Measurements from ENCODE around the gene SPNS3.

SPNS3 gene

DNA sequence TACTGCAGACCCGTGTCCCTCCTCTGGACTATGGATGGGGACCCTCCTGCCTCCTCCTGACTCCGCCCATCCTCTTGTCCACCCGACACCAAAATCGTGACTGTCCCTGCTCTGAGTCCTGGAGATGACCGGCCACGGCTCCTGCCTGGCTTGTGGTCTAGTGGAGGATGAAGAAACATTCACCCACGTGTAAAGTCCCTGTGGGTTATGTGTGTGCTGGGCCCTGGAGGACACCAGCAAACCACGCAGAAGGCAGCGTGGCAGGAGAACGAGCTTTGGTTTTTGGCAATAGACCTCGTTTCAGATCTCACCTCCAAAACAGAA, 76.8 kb downstream of the SPNS3 start:
- DNase-seq (ENCODE audit: low read depth), result no peak

DNA sequence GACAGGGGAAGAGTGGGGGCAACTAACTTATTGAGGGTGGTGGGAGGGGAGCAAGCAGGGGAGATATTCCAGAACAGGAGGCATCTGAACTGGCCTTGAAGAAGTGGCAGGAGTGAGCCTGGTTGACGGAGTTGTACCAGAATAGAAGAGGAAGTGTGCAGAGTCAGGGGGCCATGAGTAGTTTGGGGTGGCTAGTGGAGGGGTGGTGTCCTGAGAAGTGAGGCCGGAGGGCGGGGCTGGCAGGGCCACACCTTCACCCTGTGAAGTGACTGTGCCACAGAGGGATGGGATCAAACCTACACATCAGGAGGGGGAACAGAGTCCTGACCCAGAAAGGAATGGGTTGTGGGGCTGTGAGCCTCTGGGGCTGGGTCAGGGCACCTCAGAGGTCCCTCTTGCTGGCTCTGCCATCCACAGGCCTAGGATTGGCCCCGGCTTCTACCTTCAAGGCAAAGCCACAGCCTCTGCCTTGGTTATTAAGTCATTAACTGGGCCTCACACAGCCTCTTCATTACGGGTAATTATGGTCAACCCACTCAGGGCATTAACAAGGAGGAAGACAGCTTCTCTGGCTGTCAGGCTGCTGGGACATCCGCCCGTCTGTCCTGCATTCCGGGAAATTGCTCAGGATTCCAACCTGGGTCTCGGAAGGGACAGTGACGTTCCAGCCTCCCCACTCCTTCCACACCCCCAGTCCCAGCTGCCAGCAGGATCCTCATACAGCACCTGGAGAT, 77.6 kb downstream of the SPNS3 start:
- DNase-seq (ENCODE audit: low read depth), result no peak

DNA sequence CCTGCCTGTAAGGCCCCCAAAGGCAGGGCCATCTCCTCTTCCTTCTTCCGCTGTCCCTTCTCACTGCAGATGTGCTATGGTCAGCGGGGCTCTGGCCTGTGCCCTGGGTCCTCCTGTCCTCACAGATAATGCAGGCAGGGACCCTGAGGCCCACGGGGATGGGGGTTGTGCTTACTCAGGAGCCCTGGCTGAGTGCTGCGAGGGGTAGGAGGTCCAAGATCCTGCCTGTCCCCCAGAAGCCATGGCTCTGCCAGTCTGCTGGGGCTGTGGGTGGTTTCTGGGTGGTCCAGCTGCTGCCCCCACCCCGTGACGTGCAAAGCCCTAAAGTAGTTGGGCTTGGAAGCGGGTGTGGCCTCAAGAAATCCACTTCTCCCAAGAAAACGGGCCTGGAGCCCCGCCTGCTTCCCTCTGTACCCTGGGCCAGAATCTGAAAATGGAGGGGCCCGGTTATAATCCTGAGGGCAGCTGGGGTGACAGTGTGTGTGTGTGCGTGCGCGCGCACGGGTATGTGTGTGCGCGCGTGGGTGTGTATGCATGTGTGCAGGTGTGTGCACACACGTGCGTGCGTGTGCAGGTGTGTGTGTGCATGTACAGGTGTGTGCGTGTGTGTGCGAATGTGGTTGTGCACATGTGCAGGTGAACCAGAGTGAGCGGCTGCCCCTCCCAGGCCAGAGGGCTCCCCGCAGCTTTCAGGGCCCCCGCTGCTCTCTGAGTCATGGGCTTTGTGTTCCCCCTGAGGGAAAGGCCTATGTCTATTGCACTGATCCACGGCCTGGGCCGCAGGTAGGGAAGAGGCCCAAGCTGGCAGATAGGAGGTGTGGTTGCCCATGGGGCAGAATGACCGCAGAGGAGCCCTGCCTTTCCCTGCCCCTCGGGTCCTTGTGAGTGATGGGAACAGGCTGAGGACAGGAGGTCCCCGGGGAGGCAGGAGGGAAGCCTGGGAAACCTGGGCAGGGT, 78.7 kb downstream of the SPNS3 start:
- DNase-seq (ENCODE audit: low read depth), result no peak

DNA sequence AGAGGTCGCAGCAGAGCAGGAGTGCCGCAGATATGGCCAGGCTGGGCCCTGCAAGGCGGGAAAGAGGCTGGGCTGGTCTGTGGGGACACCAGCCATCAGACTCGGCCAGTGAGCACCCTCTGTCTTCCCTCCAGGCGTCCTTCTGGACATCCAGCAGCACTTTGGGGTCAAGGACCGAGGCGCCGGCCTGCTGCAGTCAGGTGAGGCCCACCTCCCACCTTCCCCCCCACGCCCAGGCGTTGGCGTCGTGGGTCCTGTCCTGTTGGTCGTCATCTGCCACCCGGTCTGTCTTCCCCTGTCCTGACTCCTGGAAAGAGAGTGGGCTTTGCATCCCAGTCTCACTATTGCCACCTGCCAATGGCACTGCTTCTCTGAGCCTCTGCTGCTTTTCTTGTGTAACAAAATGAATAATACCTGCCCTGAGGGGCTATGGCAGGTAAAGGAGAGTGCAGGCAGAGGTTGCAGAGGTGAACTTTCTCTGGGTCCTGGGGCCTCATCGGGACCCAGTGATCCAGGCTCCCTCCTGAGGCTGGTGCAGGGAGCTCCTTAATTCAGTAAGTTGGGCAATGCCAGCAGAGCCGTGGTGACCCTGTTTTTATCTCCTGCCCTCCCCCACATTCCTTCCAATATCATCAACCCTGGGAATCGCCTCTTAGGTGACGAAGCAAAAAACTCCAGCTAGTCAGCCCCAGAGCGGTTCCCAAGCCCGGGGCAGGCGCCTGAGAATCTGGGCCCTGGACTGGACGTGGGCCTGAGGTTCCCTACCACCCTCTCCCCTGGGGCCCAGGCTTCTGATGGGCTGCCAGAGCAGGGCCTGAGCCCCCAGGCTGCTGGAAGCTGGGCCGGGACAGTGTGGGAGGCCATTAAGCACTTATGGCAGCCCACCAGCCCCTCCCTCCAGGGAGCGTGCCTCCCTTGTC, 79.6 kb downstream of the SPNS3 start:
- DNase-seq (ENCODE audit: low read depth), result no peak

DNA sequence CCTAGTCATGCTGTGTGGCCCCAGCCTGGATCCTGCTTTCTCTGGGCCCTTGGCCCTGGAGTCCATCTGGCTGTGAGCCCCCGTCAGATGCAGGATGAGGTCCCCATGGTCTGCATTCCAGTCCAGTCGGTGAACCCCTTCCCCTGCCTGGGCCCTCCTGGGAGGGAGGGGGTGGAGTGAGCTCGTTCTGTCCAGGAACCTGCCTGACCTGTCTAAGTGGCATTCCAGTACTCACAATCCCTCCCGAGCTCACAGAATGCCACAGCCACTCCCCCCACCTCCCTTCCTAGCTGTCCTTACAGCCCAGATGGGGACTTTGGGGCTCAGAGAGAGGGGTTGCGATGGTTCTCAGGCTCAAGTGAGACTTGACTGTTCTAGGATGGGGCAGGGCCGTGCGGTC, 80.5 kb downstream of the SPNS3 start:
- no peak for DNase-seq (ENCODE audit: low read depth)

DNA sequence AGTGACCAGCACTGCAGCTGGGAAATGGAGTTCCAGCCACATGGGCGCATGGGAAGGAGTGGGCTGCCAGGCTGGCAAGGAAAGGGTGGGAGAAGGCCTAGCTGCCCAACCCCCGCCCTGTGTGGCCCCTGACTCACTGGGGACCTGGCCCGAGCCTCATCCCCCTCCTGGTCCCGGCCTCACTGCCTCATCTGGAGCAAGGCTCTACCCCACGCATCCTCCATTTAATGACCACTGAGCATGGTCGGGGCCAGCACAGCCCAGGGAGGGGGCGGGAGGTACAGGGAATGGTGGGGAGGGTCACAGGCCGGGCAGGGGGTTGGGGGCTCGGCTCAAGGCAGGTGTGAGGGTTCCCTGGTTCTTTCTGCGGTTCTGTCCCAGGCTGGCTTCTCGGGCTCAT, 81.0 kb downstream of the SPNS3 start:
- DNase-seq (ENCODE audit: low read depth), result no peak

DNA sequence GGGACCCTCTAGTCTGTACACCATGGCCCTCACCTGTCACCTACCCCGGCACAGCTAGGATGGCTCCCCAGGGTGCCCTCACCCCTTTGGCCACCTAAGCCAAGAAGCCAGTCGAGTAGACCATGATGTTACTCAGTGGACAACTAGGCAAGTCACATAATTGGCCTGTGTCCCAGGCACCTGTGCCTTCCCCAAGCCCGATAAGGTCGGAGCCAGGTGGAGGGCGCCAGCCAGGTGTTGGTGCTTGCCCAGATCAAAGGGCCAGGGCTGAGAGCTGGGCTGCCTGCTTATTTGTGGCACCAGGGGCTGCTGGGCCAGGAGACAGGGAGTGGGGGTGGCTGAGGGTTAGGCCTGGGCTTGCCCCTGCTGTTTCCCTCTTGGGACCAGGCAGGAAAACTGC, 81.8 kb downstream of the SPNS3 start:
- no peak for DNase-seq (ENCODE audit: low read depth)

DNA sequence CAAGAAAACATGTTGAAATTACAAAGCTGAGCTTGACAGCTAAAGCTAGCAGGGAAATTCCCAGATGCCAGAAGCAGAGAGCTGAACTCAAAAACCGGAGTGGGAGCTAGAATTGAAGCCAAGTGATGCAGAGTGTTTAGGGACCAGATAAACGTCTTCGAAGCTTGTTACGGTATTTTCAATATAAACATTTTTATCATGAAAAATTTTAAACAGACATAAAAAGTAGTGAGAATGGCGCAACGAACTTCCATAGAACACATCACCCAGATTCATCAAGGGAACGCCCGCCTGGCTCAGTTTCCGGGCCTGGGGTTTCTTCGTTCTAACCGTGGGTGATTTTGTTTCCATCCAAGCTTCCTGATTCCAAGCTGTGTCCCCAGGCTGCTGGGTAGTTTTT, 83.0 kb downstream of the SPNS3 start:
- DNase-seq (ENCODE audit: low read depth), result no peak

DNA sequence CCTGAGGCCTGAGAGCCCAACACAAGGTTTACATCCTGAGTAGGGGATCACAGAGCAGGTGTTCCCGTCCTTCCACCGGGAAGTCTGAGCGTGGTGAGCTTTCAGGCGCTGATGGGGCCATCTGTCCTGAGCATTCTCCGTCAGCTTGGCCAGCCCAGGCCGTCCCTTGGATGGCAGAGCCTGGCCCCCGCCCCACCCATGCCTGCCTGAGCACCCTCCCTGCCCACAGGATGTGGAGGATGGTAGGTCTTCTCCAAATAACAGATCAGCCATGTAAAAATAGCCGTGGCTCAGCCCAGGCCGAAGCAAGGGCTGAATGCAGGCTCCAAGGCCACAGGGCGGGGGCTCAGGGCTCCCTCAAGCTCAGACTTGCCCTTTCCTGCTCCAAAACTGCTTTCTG, 85.2 kb downstream of the SPNS3 start:
- no peak for DNase-seq (ENCODE audit: low read depth)

DNA sequence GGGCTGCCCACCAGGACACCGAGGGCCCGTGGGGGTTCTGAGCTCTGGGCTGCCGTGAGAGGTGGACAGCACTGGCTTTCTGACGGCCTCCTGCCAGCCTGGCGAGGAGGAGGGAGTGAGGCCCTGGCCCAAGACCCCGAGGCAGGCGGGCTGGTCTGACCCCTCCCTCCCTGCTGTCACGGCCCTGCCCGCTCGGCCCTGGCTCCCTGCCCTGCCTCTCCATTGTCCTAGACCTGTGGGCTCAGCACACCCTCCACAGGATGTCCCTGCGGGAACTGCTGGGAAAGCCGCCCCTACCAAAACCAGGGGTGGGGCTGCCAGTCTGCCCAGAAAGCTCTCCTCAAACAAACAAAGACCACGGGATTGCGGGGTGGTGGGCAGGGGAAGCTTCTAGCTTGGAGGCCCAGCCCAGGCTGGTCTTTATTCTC, 85.6 kb downstream of the SPNS3 start:
- no peak for DNase-seq (ENCODE audit: low read depth)

DNA sequence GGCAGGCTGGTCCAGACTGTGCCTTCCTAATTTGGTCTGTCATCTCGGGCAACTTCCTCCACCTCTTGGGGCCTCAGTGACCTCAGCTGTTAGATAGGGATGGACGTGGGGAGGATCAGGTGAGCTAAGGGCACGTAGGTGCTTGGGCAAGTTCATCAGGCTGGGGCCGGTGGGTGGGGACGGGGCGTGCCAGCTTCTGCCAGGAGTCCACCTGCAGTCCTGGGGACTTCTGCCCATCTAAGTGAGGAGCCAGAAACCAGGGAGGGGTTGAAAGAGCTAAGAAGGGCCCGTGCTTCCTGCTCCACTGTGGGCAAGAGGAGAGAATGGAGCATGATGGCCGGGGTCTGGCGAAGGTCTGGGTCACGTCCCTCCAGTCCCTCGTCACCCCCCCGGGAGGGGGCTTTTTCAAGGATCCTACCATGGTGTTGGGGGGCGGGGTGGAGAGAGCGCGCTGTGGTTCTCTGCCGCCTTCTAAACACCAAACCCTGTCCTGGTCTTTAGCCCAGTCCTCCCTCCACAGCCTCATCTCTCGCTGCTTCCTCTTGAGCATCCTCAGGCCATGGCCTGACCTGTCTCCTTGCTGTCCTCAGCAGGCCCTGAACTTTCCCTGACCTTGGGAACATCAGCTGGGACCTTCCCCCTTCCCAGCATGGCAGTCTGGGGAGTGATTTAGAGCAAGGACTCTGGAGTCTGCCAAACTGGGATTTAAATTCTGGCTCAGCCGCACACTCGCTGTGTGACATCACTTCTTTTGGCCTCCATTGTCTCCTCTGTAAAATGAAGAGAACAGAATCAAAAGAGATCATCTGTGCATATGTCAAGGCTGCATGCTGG, 86.5 kb downstream of the SPNS3 start:
- DNase-seq (ENCODE audit: low read depth), result no peak

DNA sequence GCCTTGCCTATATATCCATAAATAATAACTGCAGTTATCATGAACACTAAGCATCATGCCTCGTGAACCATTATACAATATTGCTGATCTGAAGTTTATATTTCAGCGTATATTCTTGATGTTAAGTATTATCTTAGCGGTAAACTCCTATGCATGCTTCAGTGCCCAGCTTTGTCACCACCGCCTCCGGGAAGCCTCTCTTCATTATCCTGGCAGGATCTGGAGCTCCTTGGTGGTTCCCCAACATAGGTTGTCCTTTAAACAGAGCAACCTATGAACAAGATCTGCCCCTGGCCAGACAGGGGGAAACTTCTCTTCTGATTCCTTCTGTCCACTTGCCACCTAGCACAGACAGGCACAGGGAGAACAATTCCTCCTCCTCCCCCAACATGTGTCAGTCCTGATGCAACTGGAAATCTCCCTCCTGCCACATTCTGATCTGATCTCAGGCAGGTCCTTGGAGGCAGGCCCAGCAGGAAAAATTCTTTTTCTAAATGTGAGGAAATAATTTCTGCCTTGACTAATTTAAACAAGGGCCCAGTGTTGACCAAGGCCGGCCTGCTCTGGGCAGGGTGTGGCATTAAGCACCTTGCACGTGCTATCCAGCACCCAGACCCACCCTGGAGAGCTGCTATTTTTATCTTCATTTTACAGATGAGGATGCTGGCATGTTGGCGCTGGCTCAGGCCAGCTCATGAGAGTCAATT, 87.3 kb downstream of the SPNS3 start:
- no peak for DNase-seq (ENCODE audit: low read depth)

DNA sequence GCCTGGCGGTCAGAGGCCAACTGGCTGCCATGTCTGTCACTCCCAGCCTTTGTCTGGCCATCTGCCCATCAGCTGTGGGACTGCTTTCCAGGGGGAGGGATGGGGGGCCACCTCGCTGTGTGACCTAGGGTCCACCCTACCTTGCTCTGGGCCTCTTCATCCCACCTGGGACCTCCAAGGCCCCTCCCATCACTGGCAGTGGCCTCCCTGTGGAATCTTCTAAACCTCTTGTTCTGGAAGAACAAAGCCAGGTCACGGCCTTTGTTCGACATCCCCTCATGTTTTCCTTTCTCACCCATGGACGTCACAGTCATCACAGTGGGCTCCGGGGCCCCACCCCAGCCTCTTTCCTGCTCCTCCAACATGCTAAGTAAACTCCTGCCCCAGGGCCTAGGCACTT, 88.9 kb downstream of the SPNS3 start:
- DNase-seq (ENCODE audit: low read depth), result no peak

DNA sequence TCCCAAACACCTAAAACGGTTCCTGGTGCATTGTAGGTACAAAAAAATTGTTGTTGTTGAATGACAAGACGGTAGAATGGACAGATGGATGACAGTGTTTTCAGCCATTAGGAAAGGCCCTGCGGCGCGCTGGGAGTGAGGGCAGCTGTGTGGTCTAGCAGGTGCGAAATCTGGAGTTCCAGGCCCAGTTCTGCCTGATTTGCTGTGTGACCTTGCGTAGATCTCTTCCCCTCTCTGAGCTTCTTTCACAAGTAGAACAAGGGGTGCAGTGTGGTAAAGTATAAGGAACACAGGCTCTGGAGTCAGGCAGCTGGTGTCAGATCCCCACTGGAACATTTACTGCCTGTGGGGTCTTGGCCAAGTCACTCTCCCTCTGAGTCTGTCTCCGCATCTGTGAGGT, 90.2 kb downstream of the SPNS3 start:
- no peak for DNase-seq (ENCODE audit: low read depth)

DNA sequence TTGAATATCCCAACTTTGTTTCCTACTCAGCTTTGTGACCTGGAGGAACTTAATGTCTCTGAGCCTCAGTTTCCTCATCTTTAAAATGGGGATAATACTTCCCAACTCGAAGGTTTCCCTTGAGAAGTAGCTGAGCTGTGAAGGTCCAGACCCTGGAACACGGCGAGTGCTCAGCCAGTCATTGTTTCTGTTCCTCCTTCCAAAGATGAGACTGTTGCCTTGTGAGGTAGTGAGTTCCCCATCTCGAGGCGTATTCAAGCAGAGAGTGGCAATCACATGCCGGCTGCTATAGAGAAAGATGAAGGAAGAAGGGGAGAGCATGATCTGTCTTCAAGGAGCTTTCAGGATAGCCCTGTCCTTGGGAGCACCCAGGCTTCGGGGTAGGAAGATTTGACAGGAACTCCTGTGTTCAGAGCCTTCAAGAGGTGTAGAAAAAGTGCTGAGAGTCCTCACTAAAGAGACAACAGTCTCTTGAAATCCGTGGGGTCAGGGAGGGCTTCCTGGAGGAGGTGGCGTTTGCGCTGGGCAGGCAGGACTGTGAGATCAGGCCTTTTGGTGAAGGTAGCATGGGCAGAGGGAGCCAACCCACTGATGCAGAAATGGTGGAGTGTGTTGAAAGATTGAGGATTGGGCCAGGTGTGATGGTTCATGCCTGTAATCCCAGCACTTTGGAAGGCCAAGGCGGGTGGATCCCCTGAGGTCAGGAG, 92.1 kb downstream of the SPNS3 start:
- DNase-seq (ENCODE audit: low read depth), result no peak

DNA sequence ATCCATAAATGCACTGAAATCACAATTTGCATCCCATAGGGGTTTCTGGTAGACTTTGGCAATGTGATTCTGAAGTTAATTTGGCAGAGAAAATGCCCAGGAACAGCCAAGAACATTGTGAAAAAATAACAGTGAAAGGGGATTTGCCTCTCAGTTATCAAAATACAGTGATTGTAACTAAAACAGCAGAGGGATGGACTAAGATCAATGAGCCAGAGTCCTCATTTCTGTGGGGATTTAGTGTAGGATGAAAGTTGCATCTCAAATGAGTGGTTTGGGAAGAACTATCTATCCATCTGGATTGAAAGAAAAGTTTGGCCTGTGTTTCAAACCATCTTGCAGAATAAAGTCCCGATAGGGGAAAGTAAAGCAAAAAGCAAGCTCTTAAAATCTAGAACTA, 93.4 kb downstream of the SPNS3 start:
- DNase-seq (ENCODE audit: low read depth), result no peak

DNA sequence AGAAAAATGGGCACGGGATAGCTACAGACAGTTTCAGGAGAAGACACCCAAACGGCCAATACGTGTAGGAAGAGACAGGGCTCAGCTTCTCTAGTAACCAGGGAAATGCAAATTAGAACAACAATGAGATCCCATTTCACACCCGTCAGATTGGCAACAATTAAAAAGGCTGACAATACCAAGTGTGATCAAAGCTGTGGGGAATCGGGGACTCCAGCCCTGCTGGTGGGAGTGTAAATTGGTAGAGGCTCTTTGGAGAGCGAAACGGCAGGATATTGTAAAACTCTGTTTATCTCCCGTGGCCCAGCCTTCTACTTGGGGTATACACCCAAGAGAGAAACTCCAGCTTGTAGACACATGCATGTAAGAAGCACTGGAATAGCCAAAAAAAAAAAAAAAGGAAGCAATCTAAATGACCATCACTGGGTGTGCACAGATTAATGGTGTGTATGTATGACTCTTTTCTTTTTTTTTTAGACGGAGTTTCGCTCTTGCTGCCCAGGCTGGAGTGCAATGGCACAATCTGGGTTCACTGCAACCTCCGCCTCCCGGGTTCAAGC, 93.9 kb downstream of the SPNS3 start:
- DNase-seq (ENCODE audit: low read depth), result no peak

DNA sequence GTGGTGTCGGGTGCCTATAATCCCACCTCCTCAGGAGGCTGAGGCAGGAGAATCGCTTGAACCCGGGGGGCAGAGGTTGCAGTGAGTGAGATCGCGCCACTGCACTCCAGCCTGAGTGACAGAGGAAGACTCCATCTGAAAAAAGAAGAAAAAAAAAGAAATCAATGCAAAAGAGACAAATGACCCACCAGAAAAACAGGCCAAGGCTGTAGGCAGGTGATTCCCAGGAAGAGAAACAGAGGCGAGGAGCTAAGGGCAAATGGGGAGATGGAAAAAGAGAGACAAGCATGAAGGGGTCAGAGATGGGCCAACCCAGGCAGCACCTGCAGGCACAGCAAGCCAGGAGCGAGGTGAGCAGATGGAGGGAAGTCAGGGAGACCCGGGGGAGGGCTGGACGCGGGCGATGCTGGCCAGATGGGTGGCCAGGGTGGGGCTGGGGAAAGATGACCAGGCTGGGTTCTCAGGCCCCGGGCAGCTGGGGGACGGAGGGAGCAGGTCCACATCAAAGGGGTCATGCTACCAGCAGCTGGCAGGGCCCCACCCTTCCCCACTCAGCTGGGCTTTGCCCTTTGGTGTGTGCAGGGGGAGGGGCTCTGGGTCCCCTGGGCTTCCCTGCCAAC, 95.9 kb downstream of the SPNS3 start:
- DNase-seq (ENCODE audit: low read depth), result no peak

All from GM04503 (cell line).